Mesodermal cell (in vitro differentiated cells): ENCODE results near the gene MAPKAP1.

ENCODE experiments used
- H3K27ac ChIP-seq: 2 replicates; pipeline ENCODE4 v1.7.0; 2013; ENCODE audit warnings: mild to moderate bottlenecking, low read depth, low read length, moderate library complexity; ENCODE audit not compliant: severe bottlenecking
- H3K36me3 ChIP-seq: 2 replicates; pipeline ENCODE4 v1.7.1; 2013; ENCODE audit warnings: mild to moderate bottlenecking, low read length, moderate library complexity; ENCODE audit not compliant: control insufficient read depth, insufficient read depth
- H3K4me1 ChIP-seq: one replicate; pipeline ENCODE4 v1.7.1; 2013; ENCODE audit warnings: mild to moderate bottlenecking, low read length; ENCODE audit not compliant: insufficient read depth, control insufficient read depth, poor library complexity, severe bottlenecking
- H3K4me3 ChIP-seq: 2 replicates; pipeline ENCODE4 v1.7.0; 2013; ENCODE audit warnings: low read length, control low read depth, mild to moderate bottlenecking; ENCODE audit not compliant: insufficient read depth, poor library complexity, severe bottlenecking; ENCODE audit errors: extremely low read depth
- H3K9me3 ChIP-seq: 2 replicates; pipeline ENCODE4 v1.7.1; 2013; ENCODE audit warnings: mild to moderate bottlenecking, low read length, moderate library complexity; ENCODE audit not compliant: control insufficient read depth
- WGBS, 2 experiments: methylation state at CpG; one replicate each; pipeline ENCODE4 v1.1.5; 2013; ENCODE audit warnings: missing lambda C conversion rate in 2 of 2; ENCODE audit not compliant: insufficient coverage in 2 of 2; 5-methylcytosine and 5-hydroxymethylcytosine counted together

The MAPKAP1 gene

GRCh38 chr9:125431741-125432271 lies 275.2 kb downstream of the MAPKAP1 start:
- H3K27ac ChIP-seq, result no peak overlapping the region
- peaks cover 3% of the 10 kb centered on the region for H3K36me3 ChIP-seq
- no peaks in the 10 kb centered on the region for H3K9me3 ChIP-seq
- H3K4me3 ChIP-seq, result no peak overlapping the region
- WGBS, 2 experiments, result 83 to 88% methylated on average over 9 to 12 of the region's 12 CpGs
- H3K4me1 ChIP-seq, result no peaks in the 10 kb centered on the region

- Histone ChIP-seq H3K27ac (no peak overlapping the region), H3K4me1 (no peaks in the 10 kb centered on the region), H3K9me3 (no peaks in the 10 kb centered on the region), H3K4me3 (no peak overlapping the region), H3K36me3 (no peaks in the 10 kb centered on the region)
- 85 to 100% methylated on average over 3 of the region's 3 CpGs for WGBS, 2 experiments
Measured at GRCh38 chr9:125431012-125431305, 276.0 kb downstream of the MAPKAP1 start.

- 90 to 92% methylated on average over 18 to 20 of the region's 21 CpGs for WGBS, 2 experiments
- no peaks in the 10 kb centered on the region for H3K36me3 ChIP-seq
Measured at GRCh38 chr9:125430161-125431011, 276.6 kb downstream of the MAPKAP1 start.

GRCh38 chr9:125429476-125430160 lies 277.4 kb downstream of the MAPKAP1 start:
- 91 to 99% methylated on average over 14 to 15 of the region's 20 CpGs for WGBS, 2 experiments
- no peaks in the 10 kb centered on the region for H3K4me1 ChIP-seq
- no peaks in the 10 kb centered on the region for H3K36me3 ChIP-seq
- H3K27ac ChIP-seq, result no peak overlapping the region
- no peaks in the 10 kb centered on the region for H3K9me3 ChIP-seq
- H3K4me3 ChIP-seq, result no peak overlapping the region

More at GRCh38 chr9:125430161-125431011, 276.6 kb downstream of the MAPKAP1 start:
- Histone ChIP-seq H3K27ac (no peak overlapping the region), H3K4me3 (no peak overlapping the region), H3K9me3 (no peaks in the 10 kb centered on the region), H3K4me1 (no peaks in the 10 kb centered on the region)

GRCh38 chr9:125428902-125429467 lies 278.0 kb downstream of the MAPKAP1 start:
- Histone ChIP-seq H3K4me3 (no peak overlapping the region), H3K4me1 (no peaks in the 10 kb centered on the region), H3K36me3 (no peaks in the 10 kb centered on the region), H3K9me3 (no peaks in the 10 kb centered on the region), H3K27ac (no peak overlapping the region)
- 88 to 91% methylated on average over 7 to 9 of the region's 16 CpGs for WGBS, 2 experiments

GRCh38 chr9:125428060-125428901 lies 278.7 kb downstream of the MAPKAP1 start:
- Histone ChIP-seq H3K9me3 (no peaks in the 10 kb centered on the region), H3K4me1 (no peaks in the 10 kb centered on the region), H3K36me3 (no peaks in the 10 kb centered on the region), H3K27ac (no peak overlapping the region), H3K4me3 (no peak overlapping the region)
- 93% methylated on average over 9 to 10 of the region's 10 CpGs for WGBS, 2 experiments

GRCh38 chr9:125427556-125427955 lies 279.5 kb downstream of the MAPKAP1 start:
- Histone ChIP-seq H3K36me3 (no peaks in the 10 kb centered on the region), H3K27ac (no peak overlapping the region), H3K9me3 (no peaks in the 10 kb centered on the region), H3K4me1 (no peaks in the 10 kb centered on the region), H3K4me3 (no peak overlapping the region)
- WGBS, 2 experiments, result 94 to 96% methylated on average over 14 to 18 of the region's 18 CpGs

- H3K4me3 ChIP-seq, result no peak overlapping the region
- no peaks in the 10 kb centered on the region for H3K9me3 ChIP-seq
- no peak overlapping the region for H3K27ac ChIP-seq
- no peaks in the 10 kb centered on the region for H3K4me1 ChIP-seq
- 95% methylated on average over 12 of the region's 17 CpGs; no CpG with 5 or more reads in 1 of the 2 experiments for WGBS, 2 experiments
- no peaks in the 10 kb centered on the region for H3K36me3 ChIP-seq
Measured at GRCh38 chr9:125426926-125427325, 280.1 kb downstream of the MAPKAP1 start.

- Histone ChIP-seq H3K4me1 (no peaks in the 10 kb centered on the region), H3K36me3 (no peaks in the 10 kb centered on the region), H3K9me3 (no peaks in the 10 kb centered on the region), H3K4me3 (no peak overlapping the region), H3K27ac (no peak overlapping the region)
- WGBS, 2 experiments, result 93 to 97% methylated on average over 10 to 14 of the region's 14 CpGs
Measured at GRCh38 chr9:125425901-125426515, 281.0 kb downstream of the MAPKAP1 start.
